Heart left ventricle (tissue), 13 donors: ENCODE results near the gene TLE1.

ENCODE experiments used
- POLR2A ChIP-seq, 2 donors: fragments of 450-650 bp; IDR thresholded peaks; one replicate each; pipeline ENCODE4 v1.6.1; 2017; ENCODE audit warnings: antibody characterized with exemption in 2 of 2, mild to moderate bottlenecking in 2 of 2, moderate library complexity in 2 of 2
- TF ChIP-seq, protein P1 (sequence below), 12 donors: fragments of 200-600 bp; sonication (generic) in 4 of 12; IDR thresholded peaks; one replicate each; pipeline versions ENCODE4 v1.5.0 to v1.8.0; 2018 to 2022; ENCODE audit warnings: antibody characterized with exemption in 12 of 12, mild to moderate bottlenecking in 5 of 12
- donor health status: ischemic (EF 13 %, LVEDD 7.1; RV severe dilation, severe dysfunction).
- donor health status: DM: no; HTN: yes; CAD: no.
- donor health status: DM: no; HTN: no; CAD: no.
- donor health status: ischemic (EF 25% LVEDD 6.9; RV normal size, moderate dysfunction).
- donor health status: ischemic (EF 25% LVEDD 5.7; RV mildly dilated, moderate dysfunction).
- donor health status: ischemic (EF 35%, LVEDD 5.7; RV mildly dilated, moderate dysfunction).
- donor health status: nonischemic (EF 11% LVEDD 7.7; RV severe dilation, severe dysfunction).
- donor health status: DM: yes; HTN: yes; CAD: no.
- donor health status: PGD.
- donor health status: ischemic (EF 29% LVEDD 5.4; RV normal size, mild dysfunction).
- donor health status: nonischemic (EF 23%, LVEDD 6.1; RV moderate dilation, normal function).

DNA sequence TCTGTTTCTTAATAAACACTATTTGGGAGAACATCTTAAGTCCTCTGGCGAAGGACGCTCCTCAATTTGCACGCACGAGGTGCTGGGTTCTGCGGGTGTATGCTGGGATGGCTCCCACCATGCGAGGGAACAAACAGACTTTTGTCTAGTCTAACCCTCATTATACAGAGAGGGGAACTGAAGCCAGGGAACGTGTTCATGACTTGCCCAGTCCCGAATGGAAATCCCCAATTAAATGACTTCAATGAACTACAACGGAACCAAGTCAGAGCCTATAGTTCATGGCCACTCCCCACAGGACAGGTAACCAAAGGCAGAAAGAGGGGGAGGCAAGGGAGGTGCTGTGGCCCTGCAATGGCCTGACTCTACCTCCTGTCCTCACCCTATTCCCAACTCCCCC lies 9.3 kb downstream of the TLE1 start:
- TF ChIP-seq, protein P1, sequence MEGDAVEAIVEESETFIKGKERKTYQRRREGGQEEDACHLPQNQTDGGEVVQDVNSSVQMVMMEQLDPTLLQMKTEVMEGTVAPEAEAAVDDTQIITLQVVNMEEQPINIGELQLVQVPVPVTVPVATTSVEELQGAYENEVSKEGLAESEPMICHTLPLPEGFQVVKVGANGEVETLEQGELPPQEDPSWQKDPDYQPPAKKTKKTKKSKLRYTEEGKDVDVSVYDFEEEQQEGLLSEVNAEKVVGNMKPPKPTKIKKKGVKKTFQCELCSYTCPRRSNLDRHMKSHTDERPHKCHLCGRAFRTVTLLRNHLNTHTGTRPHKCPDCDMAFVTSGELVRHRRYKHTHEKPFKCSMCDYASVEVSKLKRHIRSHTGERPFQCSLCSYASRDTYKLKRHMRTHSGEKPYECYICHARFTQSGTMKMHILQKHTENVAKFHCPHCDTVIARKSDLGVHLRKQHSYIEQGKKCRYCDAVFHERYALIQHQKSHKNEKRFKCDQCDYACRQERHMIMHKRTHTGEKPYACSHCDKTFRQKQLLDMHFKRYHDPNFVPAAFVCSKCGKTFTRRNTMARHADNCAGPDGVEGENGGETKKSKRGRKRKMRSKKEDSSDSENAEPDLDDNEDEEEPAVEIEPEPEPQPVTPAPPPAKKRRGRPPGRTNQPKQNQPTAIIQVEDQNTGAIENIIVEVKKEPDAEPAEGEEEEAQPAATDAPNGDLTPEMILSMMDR (IDR thresholded peaks at IDR 0.05), result no peak
- no peak for TF ChIP-seq POLR2A (IDR thresholded peaks at IDR 0.05)
